H9 (cell line): ENCODE measurements around the gene CXCL12. TPM values are rescaled to one million over a fixed set of nuclear protein-coding genes. Genes with fewer than 3 reads are reported as not detected.

Experiments used
- DNase-seq: peaks from one replicate; pipeline ENCODE4 v3.0.0-alpha.2; 2017
- H2AFZ ChIP-seq: one replicate; pipeline ENCODE4 v1.6.1; 2013; ENCODE audit warnings: mild to moderate bottlenecking, low read length, control low read depth, moderate library complexity
- H2AK5ac ChIP-seq: 2 replicates; pipeline ENCODE4 v1.6.1; 2013; ENCODE audit warnings: low read length, control low read depth, mixed read lengths; ENCODE audit not compliant: insufficient read length
- H2BK120ac ChIP-seq: one replicate; pipeline ENCODE4 v1.6.1; 2013; ENCODE audit warnings: low read depth, mild to moderate bottlenecking, low read length, control low read depth, inconsistent platforms; ENCODE audit not compliant: poor library complexity, severe bottlenecking
- H2BK12ac ChIP-seq: 2 replicates; pipeline ENCODE4 v1.6.1; 2013; ENCODE audit warnings: low read length, control low read depth, mixed read lengths, low read depth; ENCODE audit not compliant: insufficient read length
- H2BK15ac ChIP-seq: 2 replicates; pipeline ENCODE4 v1.6.1; 2013; ENCODE audit warnings: low read depth, low read length, control low read depth
- H2BK20ac ChIP-seq: one replicate; pipeline ENCODE4 v1.6.1; 2013; ENCODE audit warnings: low read depth, mild to moderate bottlenecking, low read length, control low read depth, inconsistent platforms; ENCODE audit not compliant: poor library complexity, severe bottlenecking
- H2BK5ac ChIP-seq: 2 replicates; pipeline ENCODE4 v1.6.1; 2013; ENCODE audit warnings: low read length, control low read depth, mixed read lengths; ENCODE audit not compliant: insufficient read length
- H3K14ac ChIP-seq: 2 replicates; pipeline ENCODE4 v1.6.1; 2013; ENCODE audit warnings: low read length, control low read depth; ENCODE audit not compliant: insufficient read depth
- H3K18ac ChIP-seq: 2 replicates; pipeline ENCODE4 v1.6.1; 2013; ENCODE audit warnings: low read depth, mild to moderate bottlenecking, mixed read lengths, low read length, control low read depth; ENCODE audit not compliant: insufficient read length
- H3K23ac ChIP-seq: 2 replicates; pipeline ENCODE4 v1.6.1; 2013; ENCODE audit warnings: low read length, control low read depth, mixed read lengths, low read depth; ENCODE audit not compliant: insufficient read length
- H3K23me2 ChIP-seq: 2 replicates; pipeline ENCODE4 v1.6.1; 2013; ENCODE audit warnings: low read depth, mild to moderate bottlenecking, mixed read lengths, low read length, control low read depth; ENCODE audit not compliant: insufficient read length, poor library complexity, severe bottlenecking
- H3K27ac ChIP-seq: 2 replicates; pipeline ENCODE4 v1.5.1; 2013; ENCODE audit warnings: low read length, control low read depth, mixed read lengths, low read depth; ENCODE audit not compliant: insufficient read length
- H3K27me3 ChIP-seq: 2 replicates; pipeline ENCODE4 v1.6.1; 2013; ENCODE audit warnings: low read length, control low read depth, inconsistent platforms; ENCODE audit not compliant: insufficient read depth
- H3K4ac ChIP-seq: 2 replicates; pipeline ENCODE4 v1.6.1; 2013; ENCODE audit warnings: low read depth, mild to moderate bottlenecking, control low read depth, inconsistent platforms, low read length, moderate library complexity
- H3K4me1 ChIP-seq: 2 replicates; pipeline ENCODE4 v1.6.1; 2013; ENCODE audit warnings: low read length, control low read depth, inconsistent platforms; ENCODE audit not compliant: insufficient read depth
- H3K4me2 ChIP-seq: 2 replicates; pipeline ENCODE4 v1.6.1; 2013; ENCODE audit warnings: low read length, control low read depth, mixed read lengths; ENCODE audit not compliant: insufficient read length, insufficient read depth
- H3K56ac ChIP-seq: 2 replicates; pipeline ENCODE4 v1.6.1; 2013; ENCODE audit warnings: low read depth, mild to moderate bottlenecking, mixed read lengths, low read length, control low read depth; ENCODE audit not compliant: insufficient read length
- H3K79me1 ChIP-seq: 2 replicates; pipeline ENCODE4 v1.6.1; 2013; ENCODE audit warnings: low read depth, mild to moderate bottlenecking, moderate library complexity, low read length, control low read depth, inconsistent platforms; ENCODE audit not compliant: insufficient read depth, poor library complexity, severe bottlenecking
- H3K79me2 ChIP-seq: 2 replicates; pipeline ENCODE4 v1.6.1; 2013; ENCODE audit warnings: low read length, control low read depth, inconsistent platforms; ENCODE audit not compliant: insufficient read depth
- H3K9ac ChIP-seq: 2 replicates; pipeline ENCODE4 v1.6.1; 2013; ENCODE audit warnings: low read length, control low read depth, mixed read lengths; ENCODE audit not compliant: insufficient read length; ENCODE audit errors: extremely low read depth
- H3K9me3 ChIP-seq: one replicate; pipeline ENCODE4 v1.6.1; 2013; ENCODE audit warnings: low read depth, low read length, inconsistent platforms; ENCODE audit not compliant: control insufficient read depth
- H3T11ph ChIP-seq: one replicate; pipeline ENCODE4 v1.6.1; 2013; ENCODE audit warnings: mild to moderate bottlenecking, low read length, control low read depth, inconsistent platforms
- H4K20me1 ChIP-seq: one replicate; pipeline ENCODE4 v1.6.1; 2013; ENCODE audit not compliant: control insufficient read depth, insufficient read length, insufficient read depth
- H4K5ac ChIP-seq: 2 replicates; pipeline ENCODE4 v1.6.1; 2013; ENCODE audit warnings: low read depth, mild to moderate bottlenecking, mixed read lengths, low read length, control low read depth; ENCODE audit not compliant: insufficient read length
- H4K8ac ChIP-seq: replicated peaks from 2 replicates; pipeline ENCODE4 v1.6.1; 2013; ENCODE audit warnings: low read length, control low read depth, mixed read lengths, low read depth; ENCODE audit not compliant: insufficient read length
- H4K91ac ChIP-seq: 2 replicates; pipeline ENCODE4 v1.6.1; 2013; ENCODE audit warnings: low read depth, mild to moderate bottlenecking, moderate library complexity, mixed read lengths, low read length, control low read depth; ENCODE audit not compliant: insufficient read length
- H3K27ac Mint-ChIP-seq, 3 experiments: 2 replicates in 2 of 3; 3 replicates in 1 of 3; pipeline ENCODE4 v1.8.0; 2020 to 2021; ENCODE audit warnings: mixed read lengths in 3 of 3, mild to moderate bottlenecking in 1 of 3, moderate library complexity in 1 of 3
- H3K27me3 Mint-ChIP-seq: 2 replicates; pipeline ENCODE4 v1.8.0; 2021; ENCODE audit warnings: low read depth, mild to moderate bottlenecking, moderate library complexity, mixed read lengths
- H3K36me3 Mint-ChIP-seq, 3 experiments: 2 replicates in 2 of 3; 3 replicates in 1 of 3; pipeline ENCODE4 v1.8.0; 2020 to 2021; ENCODE audit warnings: low read depth in 3 of 3, mixed read lengths in 3 of 3; ENCODE audit not compliant: insufficient read depth in 1 of 3
- H3K4me1 Mint-ChIP-seq, 2 experiments: 2 replicates each; pipeline ENCODE4 v1.8.0; 2020; ENCODE audit warnings: mixed read lengths in 2 of 2
- H3K4me3 Mint-ChIP-seq, 2 experiments: 2 replicates in 1 of 2; 3 replicates in 1 of 2; pipeline ENCODE4 v1.8.0; 2020 to 2021; ENCODE audit warnings: mild to moderate bottlenecking in 2 of 2, mixed read lengths in 2 of 2, moderate library complexity in 1 of 2
- H3K9me3 Mint-ChIP-seq, 2 experiments: 2 replicates in 1 of 2; 3 replicates in 1 of 2; pipeline ENCODE4 v1.8.0; 2020; ENCODE audit warnings: mild to moderate bottlenecking in 2 of 2, mixed read lengths in 2 of 2, moderate library complexity in 1 of 2
- CTCF ChIP-seq: fragments of 200-600 bp; sonication (generic); conservative IDR thresholded peaks from 3 replicates; pipeline ENCODE4 v1.8.0; 2021; ENCODE audit warnings: antibody characterized with exemption, mild to moderate bottlenecking
- WGBS: extraction: QIAGEN DNeasy Blood & Tissue Kit; methylation state at CpG from one replicate; pipeline ENCODE4 v1.1.7; 2013; ENCODE audit warnings: missing lambda C conversion rate, low lambda C conversion rate, mixed read lengths; ENCODE audit not compliant: insufficient read length; ENCODE audit errors: extremely low coverage; 5-methylcytosine and 5-hydroxymethylcytosine counted together
- total RNA-seq: library from RNA; stranded (reverse); gene quantifications from 2 replicates; pipeline ENCODE4 v1.2.1, GENCODE V29; 2021

Gene CXCL12
- total RNA-seq, 1 experiment from 2014 or later: 28.3 TPM

DNA sequence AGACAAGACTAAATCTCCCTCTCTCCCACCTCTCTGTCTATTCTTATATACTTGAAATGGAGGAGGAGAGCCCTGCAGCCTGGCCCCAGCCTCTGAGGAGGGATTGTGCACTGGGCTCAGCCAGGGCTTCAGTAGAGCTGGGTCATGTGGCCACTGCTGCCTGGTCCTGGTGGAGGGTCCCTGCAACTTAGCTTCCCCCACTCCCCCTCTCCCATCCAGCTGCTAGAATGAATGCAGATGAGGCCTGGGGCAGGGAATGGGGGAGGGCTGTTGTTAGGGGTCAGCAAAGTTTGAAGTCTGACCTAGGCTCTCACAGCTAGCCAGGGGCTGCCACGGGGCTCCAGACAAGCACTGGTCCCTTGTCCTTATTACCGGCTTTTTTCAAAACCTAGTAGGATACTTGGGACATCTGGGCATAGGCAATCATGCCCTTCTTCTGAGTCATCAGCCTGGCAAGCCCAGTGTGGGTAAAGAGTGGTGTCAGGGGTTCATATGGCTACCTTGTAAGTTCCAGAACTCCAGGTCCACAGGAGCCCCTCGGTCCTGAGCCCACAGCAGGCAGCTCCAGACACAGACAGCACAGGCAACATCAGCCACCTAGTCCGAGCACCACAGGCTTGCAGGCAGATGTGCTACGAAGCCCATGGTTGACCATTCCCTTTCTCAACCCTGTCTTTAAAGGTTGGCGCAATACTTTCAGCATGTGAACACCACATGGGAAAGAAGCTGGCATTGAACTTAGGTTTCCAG, 12.8 kb upstream of the CXCL12 start:
- Histone ChIP-seq H3K4me2 (no peak overlapping the region), H3K4me1 (peaks cover 12% of the 10 kb centered on the region), H2BK120ac (no peak overlapping the region), H3K27me3 (no peaks in the 10 kb centered on the region; the same call in 1 of the 2 replicates), H4K91ac (no peak overlapping the region), H4K8ac (no peak overlapping the region), H3K4ac (no peak overlapping the region), H3K9me3 (no peaks in the 10 kb centered on the region), H3K18ac (no peak overlapping the region), H2BK20ac (no peak overlapping the region), H3K27ac (no peak overlapping the region), H4K5ac (no peak overlapping the region), H3K23me2 (no peaks in the 10 kb centered on the region), H3K14ac (no peak overlapping the region), H2BK15ac (no peak overlapping the region), H3K79me1 (no peaks in the 10 kb centered on the region), H3K56ac (no peak overlapping the region), H2AK5ac (no peak overlapping the region), H2BK12ac (no peak overlapping the region), H2AFZ (no peak overlapping the region), H3T11ph (no peak overlapping the region), H3K23ac (no peak overlapping the region), H2BK5ac (no peak overlapping the region), H4K20me1 (no peaks in the 10 kb centered on the region), H3K9ac (no peak overlapping the region), H3K79me2 (no peaks in the 10 kb centered on the region)
- no CpG with 5 or more reads among the region's 6 CpGs for WGBS
- DNase-seq: no peak
- no peak overlapping the region for H3K27ac Mint-ChIP-seq
- H3K36me3 Mint-ChIP-seq: no peaks in the 10 kb centered on the region; a peak in 1 of 7 replicates
- no peak for TF ChIP-seq CTCF
- H3K4me3 Mint-ChIP-seq: no peak overlapping the region
- H3K9me3 Mint-ChIP-seq: no peaks in the 10 kb centered on the region; a peak in 2 of 5 replicates
- H3K27me3 Mint-ChIP-seq: peaks cover 22% of the 10 kb centered on the region
- peaks cover 59 to 71% of the 10 kb centered on the region in 2 experiments for H3K4me1 Mint-ChIP-seq
